SU-DHL-6 (cell line): ENCODE results near the gene ERC1.

ENCODE experiments used
- H2AFZ ChIP-seq: fragments of 200-600 bp; sonication (generic); 2 replicates; pipeline ENCODE4 v1.6.1; 2014; ENCODE audit warnings: low read depth, mild to moderate bottlenecking, moderate library complexity, mixed read lengths, antibody characterized with exemption, low read length; ENCODE audit not compliant: severe bottlenecking
- H3F3A ChIP-seq: fragments of 200-600 bp; shearing (Covaris generic); 2 replicates; pipeline ENCODE4 v1.6.0; 2016; ENCODE audit warnings: antibody characterized with exemption, mild to moderate bottlenecking; ENCODE audit not compliant: insufficient read depth
- H3K27ac ChIP-seq: fragments of 200-600 bp; sonication (generic); 2 replicates; pipeline ENCODE4 v1.5.1; 2016; ENCODE audit warnings: low read depth, mild to moderate bottlenecking, low read length, moderate library complexity, mixed read lengths
- H3K27me3 ChIP-seq: fragments of 200-600 bp; sonication (generic), shearing (Covaris generic); 2 replicates; pipeline ENCODE4 v1.6.0; 2014; ENCODE audit warnings: mild to moderate bottlenecking, low read length
- H3K36me3 ChIP-seq: fragments of 200-600 bp; sonication (generic); 2 replicates; pipeline ENCODE4 v1.6.1; 2014; ENCODE audit warnings: mild to moderate bottlenecking, low read length, mixed read lengths
- H3K4me2 ChIP-seq: fragments of 300-600, 200-600 bp; shearing (Covaris generic), sonication (generic); 2 replicates; pipeline ENCODE4 v1.6.0; 2014; ENCODE audit warnings: low read length, low read depth, mild to moderate bottlenecking; ENCODE audit not compliant: poor library complexity, severe bottlenecking
- H3K4me3 ChIP-seq: fragments of 200-600 bp; sonication (generic); 2 replicates; pipeline ENCODE4 v1.5.1; 2014; ENCODE audit warnings: antibody characterized with exemption, low read length, mild to moderate bottlenecking, mixed read lengths; ENCODE audit not compliant: insufficient read depth, poor library complexity, severe bottlenecking
- H3K79me2 ChIP-seq: fragments of 200-600 bp; sonication (generic); 2 replicates; pipeline ENCODE4 v1.6.1; 2014; ENCODE audit warnings: mild to moderate bottlenecking, low read length, moderate library complexity; ENCODE audit not compliant: insufficient read depth
- H3K9ac ChIP-seq: fragments of 200-600 bp; sonication (generic); 2 replicates; pipeline ENCODE4 v1.7.0; 2014; ENCODE audit warnings: mild to moderate bottlenecking, low read length
- H3K9me2 ChIP-seq: fragments of 200-600 bp; sonication (generic); replicated peaks from 2 replicates; pipeline ENCODE4 v1.6.1; 2014; ENCODE audit warnings: low read length; ENCODE audit not compliant: insufficient read depth
- H3K9me3 ChIP-seq: fragments of 200-600 bp; sonication (generic); 2 replicates; pipeline ENCODE4 v1.6.1; 2014; ENCODE audit warnings: low read length, mixed read lengths; ENCODE audit not compliant: insufficient read depth
- H4K20me1 ChIP-seq: fragments of 200-600 bp; sonication (generic); 2 replicates; pipeline ENCODE4 v1.6.1; 2014; ENCODE audit warnings: low read depth, mild to moderate bottlenecking, antibody characterized with exemption, low read length, moderate library complexity, mixed read lengths
- EZH2phosphoT487 ChIP-seq: fragments of 200-600 bp; sonication (generic), shearing (Covaris generic); conservative IDR thresholded peaks from 2 replicates; pipeline ENCODE4 v1.6.1; 2018; ENCODE audit warnings: mild to moderate bottlenecking, antibody characterized with exemption, low read length, moderate library complexity, mixed read lengths
- TF ChIP-seq, protein P1 (sequence below): fragments of 200-600 bp; sonication (generic); IDR thresholded peaks from one replicate; pipeline ENCODE4 v1.5.1; 2017; ENCODE audit warnings: antibody characterized with exemption, mild to moderate bottlenecking, low read length, moderate library complexity; ENCODE audit not compliant: insufficient read depth, poor library complexity, severe bottlenecking

ERC1 gene

DNA sequence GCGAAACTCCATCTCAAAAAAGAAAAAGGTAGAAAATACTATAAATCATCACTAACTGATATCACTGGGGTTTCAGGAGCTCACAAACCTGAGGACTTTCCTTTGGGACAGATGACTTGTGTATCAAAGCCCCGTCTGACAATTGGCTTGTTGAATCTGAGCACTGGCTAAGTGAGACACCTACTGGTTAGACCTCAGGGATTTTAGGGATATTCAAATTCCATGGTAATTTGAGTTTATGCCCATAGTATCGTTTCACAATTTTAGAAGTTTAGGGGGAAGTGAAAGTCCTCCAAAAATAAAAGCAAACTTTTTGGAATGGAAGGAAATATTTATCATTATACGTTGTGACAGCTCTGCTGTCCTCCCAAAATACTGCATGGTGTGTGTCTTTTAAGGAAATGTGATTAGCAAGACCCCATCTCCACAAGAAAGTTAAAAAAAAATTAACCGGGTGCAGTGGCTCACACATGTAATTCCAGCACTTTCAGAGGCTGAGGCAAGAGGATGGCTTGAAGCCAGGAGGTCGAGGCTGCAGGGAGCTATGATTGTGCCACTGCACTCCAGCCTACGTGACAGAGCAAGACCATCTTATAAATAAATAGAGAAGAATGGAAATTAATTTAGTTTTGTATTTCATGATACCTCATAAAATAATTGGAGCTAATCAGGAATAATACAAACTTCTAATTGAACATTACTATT lies 554.1 kb downstream of the ERC1 start:
- Histone ChIP-seq H4K20me1 (no peaks in the 10 kb centered on the region), H3K9me3 (no peaks in the 10 kb centered on the region), H2AFZ (no peak overlapping the region), H3F3A (no peaks in the 10 kb centered on the region), H3K9ac (no peak overlapping the region), H3K36me3 (no peaks in the 10 kb centered on the region), H3K79me2 (no peaks in the 10 kb centered on the region), H3K4me2 (no peak overlapping the region), H3K4me3 (no peak overlapping the region), H3K9me2 (no peaks in the 10 kb centered on the region), H3K27me3 (no peaks in the 10 kb centered on the region), H3K27ac (no peak overlapping the region)
- TF ChIP-seq, protein P1, sequence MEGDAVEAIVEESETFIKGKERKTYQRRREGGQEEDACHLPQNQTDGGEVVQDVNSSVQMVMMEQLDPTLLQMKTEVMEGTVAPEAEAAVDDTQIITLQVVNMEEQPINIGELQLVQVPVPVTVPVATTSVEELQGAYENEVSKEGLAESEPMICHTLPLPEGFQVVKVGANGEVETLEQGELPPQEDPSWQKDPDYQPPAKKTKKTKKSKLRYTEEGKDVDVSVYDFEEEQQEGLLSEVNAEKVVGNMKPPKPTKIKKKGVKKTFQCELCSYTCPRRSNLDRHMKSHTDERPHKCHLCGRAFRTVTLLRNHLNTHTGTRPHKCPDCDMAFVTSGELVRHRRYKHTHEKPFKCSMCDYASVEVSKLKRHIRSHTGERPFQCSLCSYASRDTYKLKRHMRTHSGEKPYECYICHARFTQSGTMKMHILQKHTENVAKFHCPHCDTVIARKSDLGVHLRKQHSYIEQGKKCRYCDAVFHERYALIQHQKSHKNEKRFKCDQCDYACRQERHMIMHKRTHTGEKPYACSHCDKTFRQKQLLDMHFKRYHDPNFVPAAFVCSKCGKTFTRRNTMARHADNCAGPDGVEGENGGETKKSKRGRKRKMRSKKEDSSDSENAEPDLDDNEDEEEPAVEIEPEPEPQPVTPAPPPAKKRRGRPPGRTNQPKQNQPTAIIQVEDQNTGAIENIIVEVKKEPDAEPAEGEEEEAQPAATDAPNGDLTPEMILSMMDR: no peak
- TF ChIP-seq EZH2phosphoT487: no peak
